Type B pancreatic cell (in vitro differentiated cells): ENCODE measurements around the gene SMARCD2. TPM values are rescaled to one million over a fixed set of nuclear protein-coding genes. Genes with fewer than 3 reads are reported as not detected.
"Not testable (repeated sequence)": the region's sequence is repeated elsewhere in the genome, so short reads cannot be mapped to it uniquely, and the experiment has no call there.

ENCODE experiments used
- DNase-seq: peaks from one replicate; pipeline ENCODE4 v3.0.0; 2021; ENCODE audit warnings: mixed read lengths; ENCODE audit not compliant: unreplicated experiment; ENCODE audit errors: extremely low spot score
- H3K27ac Mint-ChIP-seq: 2 replicates; pipeline ENCODE4 v1.8.0; 2021; ENCODE audit warnings: mild to moderate bottlenecking, mixed read lengths
- H3K27me3 Mint-ChIP-seq: 2 replicates; pipeline ENCODE4 v1.8.0; 2021; ENCODE audit warnings: mixed read lengths
- H3K36me3 Mint-ChIP-seq: 2 replicates; pipeline ENCODE4 v1.8.0; 2021; ENCODE audit warnings: mixed read lengths
- H3K4me1 Mint-ChIP-seq: one replicate; pipeline ENCODE4 v1.8.0; 2021; ENCODE audit warnings: mixed read lengths; ENCODE audit not compliant: unreplicated experiment
- H3K4me3 Mint-ChIP-seq: 2 replicates; pipeline ENCODE4 v1.8.0; 2021; ENCODE audit warnings: mild to moderate bottlenecking, mixed read lengths
- H3K9me3 Mint-ChIP-seq: 2 replicates; pipeline ENCODE4 v1.8.0; 2021; ENCODE audit warnings: mixed read lengths
- CTCF ChIP-seq: fragments of 200-600 bp; sonication (generic); conservative IDR thresholded peaks from 2 replicates; pipeline ENCODE4 v1.5.0; 2021; ENCODE audit warnings: antibody characterized with exemption, mild to moderate bottlenecking
- total RNA-seq: library from RNA; stranded (reverse); gene quantifications from 2 replicates; pipeline ENCODE4 v1.2.1, GENCODE V29; 2021; ENCODE audit warnings: low replicate concordance

SMARCD2 gene
- total RNA-seq, 1 donor from 2014 or later, result 64.8 TPM

GRCh38 chr17:63809970-63810369, 32.5 kb downstream of the SMARCD2 start:
- no peak for DNase-seq
- H3K9me3 Mint-ChIP-seq, result no peaks in the 10 kb centered on the region
- H3K36me3 Mint-ChIP-seq, result peaks cover 45% of the 10 kb centered on the region
- TF ChIP-seq CTCF, result no peak
- no peak overlapping the region for H3K4me3 Mint-ChIP-seq
- no peaks in the 10 kb centered on the region for H3K27me3 Mint-ChIP-seq
- H3K4me1 Mint-ChIP-seq, result no peaks in the 10 kb centered on the region
- no peak overlapping the region for H3K27ac Mint-ChIP-seq

- H3K4me1 Mint-ChIP-seq, result no peaks in the 10 kb centered on the region
- H3K36me3 Mint-ChIP-seq, result peaks cover 32% of the 10 kb centered on the region
- no peaks in the 10 kb centered on the region for H3K27me3 Mint-ChIP-seq
- no peaks in the 10 kb centered on the region for H3K9me3 Mint-ChIP-seq
- no peak for TF ChIP-seq CTCF
- no peak overlapping the region for H3K4me3 Mint-ChIP-seq
- H3K27ac Mint-ChIP-seq, result no peak overlapping the region
- DNase-seq, result no peak
Measured at GRCh38 chr17:63805591-63805990, 36.9 kb downstream of the SMARCD2 start.

GRCh38 chr17:63804328-63804727, 38.2 kb downstream of the SMARCD2 start:
- Mint-ChIP-seq H3K4me3 (no peak overlapping the region), H3K4me1 (no peaks in the 10 kb centered on the region), H3K36me3 (peaks cover 37% of the 10 kb centered on the region), H3K9me3 (no peaks in the 10 kb centered on the region), H3K27me3 (no peaks in the 10 kb centered on the region), H3K27ac (no peak overlapping the region)
- no peak for TF ChIP-seq CTCF
- no peak for DNase-seq

- Mint-ChIP-seq H3K4me1 (no peaks in the 10 kb centered on the region), H3K4me3 (no peak overlapping the region), H3K36me3 (peaks cover 28% of the 10 kb centered on the region), H3K27me3 (no peaks in the 10 kb centered on the region), H3K9me3 (no peaks in the 10 kb centered on the region), H3K27ac (no peak overlapping the region)
- DNase-seq, result no peak
- TF ChIP-seq CTCF, result no peak
Measured at GRCh38 chr17:63800783-63801182, 41.7 kb downstream of the SMARCD2 start.

- Mint-ChIP-seq H3K27me3 (no peaks in the 10 kb centered on the region), H3K36me3 (peaks cover 32% of the 10 kb centered on the region), H3K9me3 (no peaks in the 10 kb centered on the region), H3K27ac (no peak overlapping the region), H3K4me3 (no peak overlapping the region), H3K4me1 (no peaks in the 10 kb centered on the region)
- TF ChIP-seq CTCF, result no peak
- DNase-seq, result no peak
Measured at GRCh38 chr17:63798572-63799106, 43.8 kb downstream of the SMARCD2 start.

GRCh38 chr17:63796375-63796774, 46.1 kb downstream of the SMARCD2 start:
- not testable (repeated sequence) for H3K27me3 Mint-ChIP-seq, H3K4me1 Mint-ChIP-seq, H3K4me3 Mint-ChIP-seq, H3K27ac Mint-ChIP-seq, H3K9me3 Mint-ChIP-seq, DNase-seq
- peaks cover 39% of the 10 kb centered on the region for H3K36me3 Mint-ChIP-seq
